K562 (cell line): ENCODE results near the gene TULP1. TPM values are rescaled to one million over a fixed set of nuclear protein-coding genes. Genes with fewer than 3 reads are reported as not detected.
A peak's percentile ranks its signal among the peaks of the same experiment; 100 is the strongest.

ENCODE experiments used
- BCLAF1 ChIP-seq, 2 experiments: fragments of 450-650 bp in 1 of 2; IDR thresholded peaks; 2 replicates each; pipeline ENCODE4 v1.6.1; 2011 to 2017; ENCODE audit warnings: low read depth in 2 of 2, antibody characterized with exemption in 1 of 2, borderline replicate concordance in 1 of 2, low read length in 1 of 2, mild to moderate bottlenecking in 1 of 2, mixed read lengths in 1 of 2; ENCODE audit not compliant: control insufficient read depth in 1 of 2
- CXXC5 ChIP-seq: fragments of 250-450 bp; sonication (Bioruptor Pico); IDR thresholded peaks from 2 replicates; pipeline ENCODE4 v1.8.0; 2022; ENCODE audit warnings: inconsistent platforms, mild to moderate bottlenecking, moderate library complexity
- E2F8 ChIP-seq: fragments of 450-650 bp; IDR thresholded peaks from 2 replicates; pipeline ENCODE4 v1.7.1; 2018; ENCODE audit warnings: mild to moderate bottlenecking, low read depth; ENCODE audit not compliant: partially characterized antibody
- ELF2 ChIP-seq: fragments of 250-450 bp; sonication (Bioruptor Pico); IDR thresholded peaks from 2 replicates; pipeline ENCODE4 v1.5.0; 2021; ENCODE audit warnings: mild to moderate bottlenecking
- POLR2A ChIP-seq: fragments of 450-650 bp; conservative IDR thresholded peaks from 2 replicates; pipeline ENCODE4 v1.6.1; 2016
- POLR2B ChIP-seq: fragments of 450-650 bp; IDR thresholded peaks from 2 replicates; pipeline ENCODE4 v1.6.1; 2018; ENCODE audit warnings: low read depth; ENCODE audit not compliant: partially characterized antibody
- PURB ChIP-seq: sonication (generic); formaldehyde crosslinking; IDR thresholded peaks from 2 replicates; pipeline ENCODE4 v1.9.0; 2021; ENCODE audit warnings: low read depth, mild to moderate bottlenecking, missing genetic modification reagents
- RHOXF2B ChIP-seq: fragments of 250-450 bp; sonication (Bioruptor Pico); conservative IDR thresholded peaks from 2 replicates; pipeline ENCODE4 v1.5.1; 2021
- SUPT5H ChIP-seq: fragments of 450-650 bp; IDR thresholded peaks from 2 replicates; pipeline ENCODE4 v1.6.1; 2016
- TEAD1 ChIP-seq, 2 experiments: fragments of 450-650 bp in 1 of 2; sonication (generic) in 1 of 2; formaldehyde crosslinking; IDR thresholded peaks; 2 replicates each; pipeline versions ENCODE4 v1.4.0 to v1.8.0; 2020 to 2022; ENCODE audit warnings: mild to moderate bottlenecking in 2 of 2, missing genetic modification reagents in 1 of 2
- TEAD4 ChIP-seq, 2 experiments: sonication (generic) in 1 of 2; formaldehyde crosslinking in 1 of 2; IDR thresholded peaks; 2 replicates each; pipeline versions ENCODE4 v1.6.1 to v1.8.0; 2012 to 2022; ENCODE audit warnings: borderline replicate concordance in 1 of 2, inconsistent platforms in 1 of 2, low read length in 1 of 2, mild to moderate bottlenecking in 1 of 2, missing genetic modification reagents in 1 of 2
- U2AF1 ChIP-seq: fragments of 200-400 bp; formaldehyde crosslinking; optimal IDR thresholded peaks from 2 replicates; pipeline ENCODE3; 2017; ENCODE audit warnings: mild to moderate bottlenecking, low read depth, low read length, moderate library complexity
- ZNF436 ChIP-seq: fragments of 250-450, 450-650 bp; sonication (Bioruptor Pico); formaldehyde crosslinking; IDR thresholded peaks from 2 replicates; pipeline ENCODE4 v1.7.0; 2020; ENCODE audit warnings: mild to moderate bottlenecking
- ZNF764 ChIP-seq: fragments of 250-450 bp; sonication (Bioruptor Pico); IDR thresholded peaks from 2 replicates; pipeline ENCODE4 v1.4.0; 2020; ENCODE audit warnings: low read depth, mild to moderate bottlenecking, moderate library complexity
- polyA plus RNA-seq, 8 experiments: library from polyadenylated mRNA; depleted of rRNA in 4 of 8; stranded (reverse) in 5 of 8; unstranded in 3 of 8; fragments of >200 nt; fragmentation: Nextera tagmentation in 2 of 8; fragmentation: Illumina TruSeq in 1 of 8; extraction: Ambion mirVana in 2 of 8; extraction: Trizol in 1 of 8; gene quantifications; 2 replicates each; pipeline versions ENCODE4 v1.2.1 to v1.2.3, GENCODE V29; 2011 to 2014; ENCODE audit warnings: inconsistent platforms in 1 of 8, missing spikeins in 1 of 8
- total RNA-seq, 7 experiments: library from RNA; depleted of rRNA in 6 of 7; stranded (reverse); fragments of >200 nt in 6 of 7; fragmentation: Illumina TruSeq in 2 of 7; extraction: Trizol in 2 of 7; gene quantifications; 2 replicates each; pipeline versions ENCODE4 v1.2.1 to v1.2.3, GENCODE V29; 2011 to 2021; ENCODE audit warnings: low replicate concordance in 1 of 7

TULP1 gene
- total and polyA plus RNA-seq, 9 of the 15 experiments (the other 6 are each of a cell fraction or from before 2014, with no cell fraction given) = 0.06 to 0.17 (median 0.09) TPM; not detected in 6

- TF ChIP-seq E2F8 (peak; percentile 3), POLR2A (peak; percentile 68), SUPT5H (peak; percentile 46), ELF2 (CRISPR knock-in tag) (0 out of 2 replicates have a peak, but pooled peaks have one; percentile 17), POLR2B (no peak), TEAD1 (CRISPR knock-in tag; IDR thresholded peaks at IDR 0.05) (peak in 1 of 2 experiments; percentile 49; a peak in 1 of 4 replicates), RHOXF2B (CRISPR knock-in tag) (0 out of 2 replicates have a peak, but pooled peaks have one; percentile 16), TEAD4 (IDR thresholded peaks at IDR 0.05; ENCODE audit: low read length) (peak; percentile 43), TEAD4 (CRISPR knock-in tag; IDR thresholded peaks at IDR 0.05; ENCODE audit: borderline replicate concordance) (no peak), ZNF436 (CRISPR knock-in tag) (no peak), BCLAF1 (IDR thresholded peaks at IDR 0.05; ENCODE audit: borderline replicate concordance in 1 of 2, control insufficient read depth in 1 of 2, low read depth in 2 of 2, low read length in 1 of 2) (0 out of 4 replicates have a peak, but pooled peaks of 1 of the 2 experiments have one; percentile 15), PURB (CRISPR knock-in tag) (no peak), ZNF764 (CRISPR knock-in tag) (0 out of 2 replicates have a peak, but pooled peaks have one; percentile 16), U2AF1 (no peak), CXXC5 (peak; percentile 40; the same call in 1 of the 2 replicates)
Observed at GRCh38 chr6:35471836-35472345, 40.8 kb downstream of the TULP1 start (continued).
